ENCODE data around the gene COL28A1. TPM values are rescaled to one million over a fixed set of nuclear protein-coding genes. Genes with fewer than 3 reads are reported as not detected.
"Not testable (repeated sequence)": the region's sequence is repeated elsewhere in the genome, so short reads cannot be mapped to it uniquely, and the experiment has no call there.

Gene COL28A1
- total RNA-seq, 1 donor from 2014 or later: not detected

DNA sequence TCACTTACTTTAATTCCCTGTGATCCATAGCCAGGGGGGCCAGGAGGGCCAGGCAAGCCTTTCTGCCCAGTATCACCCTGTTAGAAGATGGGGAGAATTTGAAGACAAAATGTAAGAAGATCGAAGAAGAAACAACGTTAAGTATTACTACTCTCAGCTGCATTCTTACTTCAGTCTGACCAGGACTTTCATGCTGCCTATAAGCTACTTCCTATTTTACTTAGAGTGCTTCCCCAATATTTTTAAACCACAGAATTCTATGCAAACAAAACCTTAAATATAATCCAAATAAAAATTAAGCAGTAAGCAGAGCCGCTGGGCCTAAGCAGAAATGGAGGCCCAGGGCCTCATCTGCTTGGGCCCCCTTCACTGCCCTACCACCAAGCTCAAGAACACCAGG, 117.8 kb downstream of the COL28A1 start:
- no peak for DNase-seq (ENCODE audit: low read depth in 2 of 2)

DNA sequence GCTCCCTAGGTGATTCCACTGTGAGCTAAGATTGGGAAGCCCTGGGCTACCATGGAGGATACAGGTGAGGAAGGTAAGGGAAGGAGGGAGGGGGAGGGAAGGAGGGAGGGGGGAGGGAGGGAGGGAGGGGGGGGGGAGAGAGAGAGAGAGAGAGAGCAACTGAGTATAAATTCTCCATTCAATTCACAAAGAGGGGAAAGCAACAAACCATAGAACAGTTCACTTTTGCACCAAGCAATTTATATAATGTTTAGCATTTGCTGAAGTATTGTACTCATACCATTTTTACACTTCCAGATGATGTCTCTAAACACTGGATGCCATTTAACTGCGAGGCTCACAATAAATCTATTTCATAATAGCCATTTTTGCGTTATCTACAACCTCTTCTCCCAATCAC, 118.3 kb downstream of the COL28A1 start:
- DNase-seq (ENCODE audit: low read depth in 2 of 2): no peak

DNA sequence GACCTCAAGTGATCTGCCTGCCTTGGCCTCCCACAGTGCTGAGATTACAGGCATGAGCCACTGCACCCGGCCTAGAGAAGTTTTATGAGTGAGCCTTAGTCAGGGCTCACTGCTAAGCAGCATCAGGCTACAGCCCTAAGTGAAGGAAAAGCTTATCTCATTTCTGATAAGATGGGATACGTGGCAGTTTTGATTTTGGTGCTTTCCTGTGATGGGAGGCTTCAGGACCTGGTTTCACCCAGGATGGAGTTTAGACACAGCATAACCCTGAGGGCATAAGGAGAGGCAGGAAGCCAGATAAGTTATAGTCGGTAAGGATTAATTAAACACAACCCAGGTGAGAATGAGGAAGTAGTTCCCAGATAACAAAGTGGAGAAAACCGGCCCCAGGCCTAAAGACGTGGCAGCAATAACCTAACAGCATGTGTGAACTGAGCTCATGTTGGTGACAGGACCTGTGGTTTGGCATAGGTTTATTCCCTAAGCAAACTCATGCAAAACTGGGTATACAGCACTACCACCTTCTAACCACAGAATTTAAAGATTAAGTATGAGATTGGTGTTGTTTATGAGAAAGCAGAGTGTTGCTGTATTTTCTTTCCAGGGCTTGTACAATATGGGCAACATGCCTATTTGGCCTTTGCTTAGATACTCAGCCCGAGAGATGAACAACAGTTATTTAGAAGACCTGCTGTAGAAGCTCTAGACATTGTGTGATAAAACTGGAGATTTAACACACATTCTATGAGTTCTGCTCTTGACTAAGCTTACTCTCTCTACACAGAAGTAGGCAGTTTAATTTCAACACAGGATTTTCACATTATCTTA, 119.4 kb downstream of the COL28A1 start:
- DNase-seq (ENCODE audit: low read depth in 2 of 2): no peak

DNA sequence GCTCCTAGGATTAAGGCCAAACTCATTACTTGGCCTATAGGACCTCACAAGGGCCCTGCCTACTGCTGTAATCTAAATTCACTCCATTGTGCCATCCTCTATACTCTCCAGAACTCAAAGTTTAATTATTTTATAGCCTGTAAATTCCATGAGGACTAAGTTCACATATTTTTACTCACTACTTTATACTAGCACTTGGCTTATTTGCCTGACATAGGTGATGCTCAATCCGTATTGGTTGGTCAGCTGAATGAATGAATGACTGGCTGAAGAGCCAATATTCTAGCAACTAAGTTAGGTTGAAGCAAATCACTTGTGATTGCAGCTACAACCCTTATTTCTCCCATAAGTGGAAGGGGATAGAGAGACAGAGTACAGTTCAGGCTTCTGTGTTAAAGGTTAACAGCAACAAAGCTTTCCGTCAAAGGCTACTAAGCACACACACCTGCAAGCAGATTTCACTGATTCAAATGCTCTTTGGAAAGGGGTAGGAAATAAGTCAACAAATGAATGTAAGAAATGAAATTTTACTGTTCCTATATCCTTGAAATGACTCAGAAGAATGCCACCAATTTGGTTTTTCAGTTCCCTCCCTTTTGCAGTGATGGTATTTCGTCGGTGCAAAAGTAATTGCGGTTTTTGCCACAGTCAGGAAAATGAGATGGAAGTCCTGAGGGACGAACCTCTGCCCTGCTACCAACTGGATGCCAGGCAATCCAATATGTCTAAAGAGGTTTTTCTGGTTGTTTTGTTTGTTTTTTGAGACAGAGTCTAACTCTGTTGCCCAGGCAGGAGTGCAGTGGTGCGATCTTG, 120.7 kb downstream of the COL28A1 start:
- DNase-seq (ENCODE audit: low read depth in 2 of 2): no peak

DNA sequence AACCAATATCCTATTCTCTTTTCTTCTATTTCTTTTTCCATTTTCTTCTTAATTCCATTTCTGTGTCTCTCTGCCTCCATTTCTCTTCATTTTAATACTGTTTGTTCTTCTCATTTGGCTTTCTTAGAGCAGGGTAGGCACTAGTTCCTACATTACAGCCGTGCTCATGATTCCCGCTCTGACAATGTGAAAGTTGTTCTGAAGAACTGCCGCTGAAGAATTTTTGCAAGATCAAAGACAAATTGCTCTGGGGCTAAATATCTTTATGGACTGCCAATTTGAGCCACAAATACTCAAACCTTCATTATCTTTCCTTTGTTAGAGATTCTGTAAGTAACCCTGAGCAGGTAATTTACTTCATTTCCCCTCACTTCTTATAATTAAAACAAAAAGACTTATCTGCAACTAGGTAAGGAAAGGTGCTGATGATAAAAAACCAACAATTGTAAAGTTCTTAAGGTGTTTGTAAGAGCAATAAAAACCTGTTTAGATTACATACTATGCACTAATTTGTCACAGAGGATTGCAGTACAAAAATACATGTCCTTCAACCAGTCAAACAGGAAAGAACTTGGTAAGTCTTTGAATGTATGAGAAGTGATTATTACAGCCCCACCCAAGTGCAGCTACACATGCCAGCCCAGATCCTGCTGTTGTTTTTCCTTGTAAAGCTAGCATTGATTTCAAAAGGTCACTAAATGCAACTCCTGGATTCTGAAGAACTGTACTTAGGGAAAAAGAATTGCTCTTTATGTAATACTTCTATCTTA, 127.5 kb downstream of the COL28A1 start:
- DNase-seq (ENCODE audit: low read depth in 2 of 2): no peak

DNA sequence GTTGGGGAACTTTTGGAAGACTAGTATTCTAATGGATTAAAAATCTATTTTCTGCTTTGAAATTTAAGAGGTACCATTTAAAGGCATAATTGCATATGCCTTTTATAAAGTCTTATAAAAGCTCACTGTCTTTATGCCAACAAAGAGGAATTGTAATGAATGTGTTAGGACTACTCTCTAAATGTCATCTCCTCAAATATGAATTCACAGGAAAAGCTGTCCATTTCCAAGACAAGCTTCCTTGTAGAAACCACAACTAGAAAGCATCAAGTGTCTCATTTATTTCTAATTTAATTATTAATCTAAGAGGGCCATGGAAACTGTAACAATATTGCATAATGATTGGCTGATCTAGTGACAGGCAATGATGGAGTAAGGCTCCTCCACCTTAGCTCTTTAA, 130.2 kb downstream of the COL28A1 start:
- no peak for DNase-seq (ENCODE audit: low read depth in 2 of 2)

DNA sequence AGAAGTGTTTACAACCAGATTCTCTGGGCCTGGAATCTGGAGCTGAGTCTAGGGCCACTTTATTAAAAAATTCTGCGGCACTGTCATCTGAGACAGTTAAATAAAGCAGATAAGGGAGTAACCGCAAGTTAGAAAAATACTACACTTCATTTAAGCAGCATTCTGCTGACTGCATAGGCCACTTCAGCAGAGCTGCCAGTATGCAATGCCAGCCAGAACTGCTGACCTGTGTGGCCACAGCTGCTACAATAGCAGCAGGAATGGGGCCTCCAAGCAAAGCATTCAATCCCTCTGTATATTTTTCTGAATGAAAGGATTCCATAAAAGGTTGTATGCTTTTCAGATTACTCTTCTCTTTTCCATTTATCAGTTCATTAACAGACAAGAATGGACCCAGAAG, 136.0 kb downstream of the COL28A1 start:
- DNase-seq (ENCODE audit: low read depth in 2 of 2): no peak

DNA sequence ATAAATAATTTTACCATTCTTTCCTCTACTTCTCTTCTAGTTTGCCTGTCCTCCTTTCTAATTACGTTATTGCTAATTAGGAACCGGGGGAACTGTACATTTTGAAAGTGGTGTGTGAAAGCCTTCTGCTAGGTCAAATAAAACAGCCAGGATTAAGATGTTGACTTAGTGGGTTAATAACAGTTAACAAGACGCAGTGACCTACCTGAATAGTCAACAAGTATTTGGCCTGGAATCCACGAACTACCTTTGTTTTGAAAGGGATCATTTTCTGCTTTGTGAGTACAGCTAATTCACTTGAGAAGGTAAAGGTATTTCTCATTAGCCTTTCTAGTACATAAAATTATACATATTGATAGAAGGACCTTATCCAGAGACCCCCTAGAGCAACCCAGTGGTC, 139.9 kb downstream of the COL28A1 start:
- DNase-seq (ENCODE audit: low read depth in 2 of 2): no peak

DNA sequence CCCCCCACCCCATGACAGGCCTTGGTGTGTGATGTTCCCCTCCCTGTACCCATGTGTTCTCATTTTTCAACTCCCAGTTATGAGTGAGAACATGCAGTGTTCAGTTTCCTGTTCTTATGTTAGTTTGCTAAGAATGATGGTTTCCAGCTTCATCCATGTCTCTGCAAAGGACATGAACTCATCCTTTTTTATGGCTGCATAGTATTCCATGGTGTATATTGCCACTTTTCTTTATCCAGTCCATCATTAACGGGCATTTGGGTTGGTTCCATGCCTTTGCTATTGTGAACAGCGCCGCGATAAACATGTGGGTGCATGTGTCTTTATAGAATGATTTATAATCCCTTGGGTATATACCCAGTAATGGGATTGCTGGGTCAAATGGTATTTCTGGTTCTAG, 147.5 kb downstream of the COL28A1 start:
- not testable (repeated sequence) for DNase-seq (ENCODE audit: low read depth in 2 of 2)

DNA sequence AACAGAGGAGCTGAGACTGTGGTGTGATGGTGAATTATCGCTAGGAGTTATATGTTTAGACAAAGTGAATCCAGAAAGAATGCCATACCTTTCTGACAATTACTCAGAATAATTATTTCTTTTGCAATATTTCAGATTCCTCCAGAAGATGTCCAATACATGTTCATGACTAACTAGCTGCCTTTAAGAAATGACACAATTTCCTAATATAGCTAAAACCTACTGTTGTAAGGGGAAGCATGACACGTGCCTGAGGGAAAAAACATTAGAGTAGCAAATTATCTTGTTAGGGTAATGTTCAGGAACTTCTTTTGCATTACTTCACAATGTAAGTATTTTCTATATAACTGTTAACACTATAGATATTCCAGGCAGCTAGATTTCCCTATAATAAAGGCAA, 150.3 kb downstream of the COL28A1 start:
- no peak for DNase-seq (ENCODE audit: low read depth in 2 of 2)

DNA sequence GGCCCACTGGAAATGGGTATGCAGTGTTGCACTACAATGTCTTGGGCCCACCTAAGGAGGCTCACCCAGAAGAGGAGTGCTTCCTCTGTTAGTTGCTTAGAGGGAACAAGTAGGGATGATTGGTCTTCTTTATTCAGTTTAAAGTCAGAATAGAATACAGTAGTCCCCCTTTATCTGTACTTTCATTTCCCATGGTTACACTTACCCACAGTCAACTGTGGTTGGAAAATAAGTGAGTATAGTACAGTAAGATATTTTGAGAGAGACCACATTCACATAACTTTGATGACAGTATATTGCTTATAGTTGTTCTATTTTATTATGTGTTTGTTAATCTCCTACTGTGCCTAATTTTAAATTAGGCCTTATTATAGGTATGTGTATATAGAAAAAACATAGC, 151.4 kb downstream of the COL28A1 start:
- no peak for DNase-seq (ENCODE audit: low read depth in 2 of 2)

DNA sequence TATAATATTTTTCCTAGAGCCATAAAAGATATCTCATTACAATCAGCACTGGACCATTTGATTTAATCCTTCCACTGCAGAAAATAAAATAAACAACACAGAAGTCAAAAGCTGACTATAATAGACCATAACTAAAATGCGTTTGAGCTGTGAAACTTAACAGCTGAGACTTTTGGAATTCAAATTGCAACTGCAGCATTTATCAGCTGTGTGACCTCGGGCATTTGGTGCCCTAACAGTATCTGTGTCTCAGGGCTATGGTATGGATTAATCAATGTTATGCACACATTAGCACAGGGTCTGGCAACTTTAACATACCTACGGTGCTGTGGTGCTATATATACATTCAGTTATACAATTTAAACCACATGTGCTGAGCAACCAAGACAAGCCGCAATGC, 160.1 kb downstream of the COL28A1 start:
- no peak for DNase-seq (ENCODE audit: low read depth in 2 of 2)

DNA sequence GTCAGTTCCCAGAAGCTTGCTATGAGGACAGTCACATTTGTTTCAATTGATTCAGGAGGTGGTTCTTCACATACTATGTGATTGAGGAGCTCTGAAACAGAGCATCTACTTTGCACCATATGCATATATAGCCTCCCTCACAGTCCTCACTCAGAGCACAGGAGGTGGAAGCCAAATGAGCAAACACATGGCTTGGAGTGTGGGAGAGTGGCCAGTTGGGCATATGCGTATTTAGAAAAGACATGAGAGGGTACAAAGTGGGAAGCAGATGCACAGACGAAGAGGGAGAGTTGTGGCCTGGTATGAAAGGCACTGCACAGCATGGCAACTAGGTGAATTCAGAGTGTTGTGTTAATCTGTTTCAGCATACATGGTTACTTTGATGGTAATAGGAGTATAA, 165.6 kb downstream of the COL28A1 start:
- no peak for DNase-seq (ENCODE audit: low read depth in 2 of 2)

DNA sequence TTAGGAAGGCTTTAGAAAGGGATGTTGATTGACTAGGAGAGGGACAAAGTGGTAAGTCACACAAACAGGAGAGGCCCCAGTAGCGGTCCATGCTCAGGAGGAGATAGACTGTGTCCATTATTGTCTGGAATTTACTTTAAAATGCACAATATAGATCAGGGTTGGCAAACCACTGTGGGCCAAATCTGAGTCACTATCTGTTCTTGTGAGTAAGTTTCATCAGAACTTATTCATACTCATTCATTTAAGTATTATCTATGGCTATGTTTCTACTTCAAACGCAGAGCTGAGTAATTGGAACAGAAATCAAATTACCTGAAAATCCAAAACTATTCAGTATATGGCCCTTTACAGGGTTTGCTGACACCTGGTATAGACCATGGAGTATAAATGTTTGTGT, 166.5 kb downstream of the COL28A1 start:
- DNase-seq (ENCODE audit: low read depth in 2 of 2): no peak

DNA sequence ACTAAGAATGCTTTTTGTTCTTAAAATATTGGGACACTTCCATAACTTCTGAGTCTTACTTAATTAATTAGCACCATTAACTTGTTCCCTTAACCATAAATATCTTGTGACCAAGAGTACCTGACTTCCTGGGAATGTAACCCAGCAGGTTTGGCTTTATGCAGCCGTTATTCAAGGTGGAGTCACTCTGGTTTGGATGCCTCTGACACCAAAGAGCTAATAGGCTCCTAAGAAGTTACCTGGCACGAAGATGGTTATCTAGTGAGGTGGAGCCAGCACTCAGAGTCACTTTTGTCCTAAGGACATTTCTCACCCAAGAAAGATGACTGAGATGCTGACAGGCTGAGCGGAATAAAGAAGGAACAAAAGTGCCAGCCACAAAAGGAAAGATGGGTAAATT, 181.0 kb downstream of the COL28A1 start:
- DNase-seq (ENCODE audit: low read depth in 2 of 2): no peak

DNA sequence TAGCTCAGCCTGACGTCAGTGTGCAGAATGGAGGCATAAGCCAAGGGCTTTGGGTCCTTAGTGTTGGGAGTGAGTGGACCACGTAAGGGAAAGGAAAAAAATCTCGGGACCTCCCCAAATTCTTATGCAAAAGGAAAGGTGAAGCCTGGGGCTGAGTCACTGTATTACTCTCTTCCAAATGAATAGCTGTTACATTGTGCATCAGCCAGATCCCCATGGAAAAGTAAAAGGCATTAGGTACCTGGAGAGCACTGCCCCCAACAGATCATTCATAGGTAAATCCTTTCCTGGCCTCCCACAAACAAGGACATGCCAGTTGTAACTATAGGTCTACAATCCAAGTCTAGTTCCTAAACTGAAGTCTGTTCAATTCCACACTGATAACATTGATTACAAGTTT, 182.8 kb downstream of the COL28A1 start:
- DNase-seq (ENCODE audit: low read depth in 2 of 2): no peak

DNA sequence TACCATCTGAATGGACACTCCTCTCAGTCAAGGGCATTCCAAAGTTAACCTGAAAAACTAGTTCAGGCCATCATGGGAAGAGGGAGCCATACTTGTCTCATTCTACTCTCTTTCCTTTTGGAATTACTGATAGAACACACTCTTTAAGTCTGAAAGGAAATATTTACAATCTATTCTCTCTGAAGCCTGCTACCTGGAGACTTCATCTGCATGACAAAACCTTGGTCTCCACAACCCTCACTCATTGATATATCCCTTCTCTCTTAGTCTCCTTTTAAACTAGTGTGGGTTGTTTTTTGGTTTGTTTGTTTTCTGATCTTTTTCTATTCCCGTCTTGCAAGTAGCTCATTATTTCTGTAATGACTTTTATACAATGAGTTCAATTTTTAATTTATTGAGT, 183.8 kb downstream of the COL28A1 start:
- no peak for DNase-seq (ENCODE audit: low read depth in 2 of 2)

DNA sequence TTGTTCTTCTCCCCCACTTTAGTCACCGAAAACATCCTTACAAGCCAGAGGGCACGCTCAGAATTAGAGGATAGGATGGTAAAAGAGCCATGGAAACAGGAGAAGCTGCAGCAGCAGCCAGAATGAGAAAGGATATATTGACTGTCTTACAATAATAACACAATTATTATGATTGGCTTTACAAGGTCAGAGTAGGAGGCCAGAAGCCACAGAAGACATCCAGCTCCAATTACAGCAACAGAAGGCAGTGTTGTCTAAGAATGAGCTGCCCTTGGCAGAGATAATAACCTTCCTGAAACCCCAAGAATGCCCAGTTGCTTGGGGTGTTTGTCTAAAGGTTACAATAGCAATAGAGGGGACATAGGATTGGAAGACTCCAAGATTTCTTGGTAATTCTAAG, 184.5 kb downstream of the COL28A1 start:
- peak in 1 of 2 donors; percentile 2 for DNase-seq (ENCODE audit: low read depth in 2 of 2)

DNA sequence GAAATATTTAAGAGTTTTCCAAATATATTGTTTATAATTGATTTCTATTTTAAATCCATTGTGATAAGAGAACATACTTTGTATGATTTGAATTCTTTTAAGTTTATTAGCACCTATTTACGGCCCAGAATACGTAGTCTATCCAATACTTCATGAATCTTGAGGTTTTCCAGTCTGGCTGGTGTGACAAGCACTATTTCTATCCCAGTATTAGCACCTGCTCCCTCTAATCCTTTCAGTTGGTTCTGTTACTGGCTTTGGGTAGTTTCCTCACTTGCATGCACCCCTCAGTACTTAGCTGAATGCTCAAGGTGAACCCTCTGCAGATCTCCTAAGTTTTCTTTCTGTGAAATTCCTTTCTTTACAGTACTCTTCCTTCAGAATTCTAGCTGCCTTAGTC, 186.5 kb downstream of the COL28A1 start:
- DNase-seq (ENCODE audit: low read depth in 2 of 2): no peak

DNA sequence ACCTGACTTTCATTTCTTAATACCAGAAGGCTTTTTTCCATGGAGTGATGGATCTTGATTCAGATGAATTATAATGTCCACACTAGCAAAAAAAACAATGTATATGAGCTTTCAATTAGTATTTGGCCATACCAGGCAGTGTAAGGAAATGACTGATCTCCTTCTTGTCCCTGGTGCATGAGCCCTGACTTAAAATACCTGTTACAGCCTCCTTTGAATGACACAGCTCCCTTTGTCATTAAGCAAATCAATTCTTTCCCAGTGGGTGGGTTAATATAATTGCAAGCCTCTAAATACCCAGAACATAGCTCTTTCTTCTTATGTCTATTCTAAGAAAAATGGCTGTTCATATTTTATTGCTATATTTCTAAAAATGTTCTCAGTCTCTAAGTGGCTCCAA, 188.6 kb downstream of the COL28A1 start:
- DNase-seq (ENCODE audit: low read depth in 2 of 2): no peak

DNA sequence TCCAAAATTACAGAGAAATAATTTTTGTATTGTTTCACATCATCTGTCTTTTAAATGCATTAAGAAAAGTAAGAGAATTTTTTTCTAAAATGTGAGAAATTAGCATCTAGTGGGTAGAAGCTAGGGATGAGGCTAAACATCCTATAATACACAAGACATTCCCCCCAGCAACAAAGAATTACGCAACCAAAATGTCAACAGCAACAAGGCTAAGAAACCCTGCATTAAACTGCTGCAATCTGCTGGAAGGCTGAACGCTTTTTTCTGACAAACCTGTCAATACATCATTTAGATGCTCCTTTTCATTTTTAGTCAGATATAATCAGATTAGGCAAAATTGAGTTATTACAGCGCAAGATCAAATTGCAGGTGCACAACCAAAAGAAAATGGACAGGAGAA, 191.1 kb downstream of the COL28A1 start:
- DNase-seq (ENCODE audit: low read depth in 2 of 2): no peak

DNA sequence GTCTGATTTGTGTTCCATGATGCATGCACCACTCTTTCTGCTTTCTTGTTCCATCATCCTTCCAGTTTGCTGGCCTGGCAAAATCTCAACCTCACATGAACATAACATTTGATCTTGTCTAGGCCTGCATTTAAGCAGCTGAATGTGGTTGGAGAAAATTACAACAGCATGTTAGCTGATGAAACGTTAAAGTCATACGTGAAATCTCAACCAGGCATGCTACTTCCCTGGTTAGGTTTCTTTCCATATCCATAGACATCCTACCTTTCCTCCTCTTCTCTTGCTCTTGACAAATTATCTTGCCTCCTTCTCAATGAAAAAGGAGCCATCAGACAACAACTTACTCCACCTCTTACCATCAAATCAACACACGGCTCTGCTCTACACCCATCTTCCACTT, 199.8 kb downstream of the COL28A1 start:
- no peak for DNase-seq (ENCODE audit: low read depth in 2 of 2)

Measured in dermis microvascular lymphatic vessel endothelial cell (primary cell).